ENCODE measurements around the gene ADAMTSL1. TPM values are rescaled to one million over a fixed set of nuclear protein-coding genes. Genes with fewer than 3 reads are reported as not detected.

The ADAMTSL1 gene
- total RNA-seq, 1 donor = 0.10 TPM

DNA sequence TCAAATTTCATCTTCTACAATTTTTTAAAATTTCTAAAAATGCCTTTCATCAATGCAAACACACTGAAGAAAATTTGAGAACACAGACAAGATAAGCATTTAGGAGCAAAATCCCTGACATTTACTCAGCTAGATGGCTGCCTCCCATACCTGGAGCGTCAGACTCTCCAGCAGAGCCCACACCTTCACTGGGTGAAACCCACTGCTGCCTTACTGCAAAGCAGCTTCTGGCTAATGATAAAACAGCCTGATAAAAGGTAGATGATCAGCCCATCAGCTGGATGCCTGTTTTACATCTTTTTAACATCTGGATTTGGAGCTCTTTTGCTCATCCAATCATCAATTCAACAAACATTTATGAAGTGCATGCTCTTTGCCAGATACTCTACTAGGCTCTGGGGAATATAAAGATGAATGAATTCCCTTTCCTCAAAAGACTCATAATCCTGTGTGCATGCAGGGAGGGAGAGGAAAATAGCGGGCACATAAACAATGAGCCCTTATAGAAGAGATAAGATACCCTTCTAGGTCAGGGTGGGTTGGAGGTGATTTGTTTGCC, 287.9 kb downstream of the ADAMTSL1 start:
- Histone ChIP-seq H3K4me3 (ENCODE audit: low read length) (no peak overlapping the region), H3K27me3 (ENCODE audit: insufficient read depth, low read length) (no peaks in the 10 kb centered on the region), H3K4me1 (ENCODE audit: insufficient read depth, low read length) (no peaks in the 10 kb centered on the region), H3K9me3 (ENCODE audit: low read depth, low read length) (no peaks in the 10 kb centered on the region)

DNA sequence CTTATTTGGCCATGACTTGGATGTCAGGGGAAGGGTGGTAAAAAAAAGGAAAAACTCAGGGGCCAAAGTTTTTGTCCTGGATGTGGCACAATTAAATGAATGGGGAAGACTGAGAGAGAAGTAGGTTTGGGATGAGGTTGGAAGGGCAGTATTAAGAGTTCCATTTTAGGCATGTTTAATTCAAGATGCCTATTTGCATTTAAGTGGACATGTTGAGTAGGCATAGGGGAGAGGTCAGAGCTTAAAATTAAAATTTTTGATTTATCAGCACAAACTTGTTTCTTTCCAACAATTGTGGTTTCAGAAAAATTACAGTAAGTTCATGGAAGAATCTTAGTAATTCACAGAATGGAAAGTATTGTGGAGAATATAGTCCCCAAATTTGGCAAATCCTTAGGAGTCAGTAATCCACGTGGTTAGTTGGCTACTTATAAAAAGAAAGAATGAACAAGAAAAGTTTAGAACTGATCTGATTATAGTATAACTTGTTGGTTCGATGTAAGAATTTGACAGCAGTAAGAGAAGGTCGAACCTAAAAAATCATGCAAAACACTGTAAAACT, 293.1 kb downstream of the ADAMTSL1 start:
- H3K27me3 ChIP-seq (ENCODE audit: insufficient read depth, low read length) = no peaks in the 10 kb centered on the region
- no peaks in the 10 kb centered on the region for H3K9me3 ChIP-seq (ENCODE audit: low read depth, low read length)
- no peaks in the 10 kb centered on the region for H3K4me1 ChIP-seq (ENCODE audit: insufficient read depth, low read length)
- H3K4me3 ChIP-seq (ENCODE audit: low read length) = no peak overlapping the region

DNA sequence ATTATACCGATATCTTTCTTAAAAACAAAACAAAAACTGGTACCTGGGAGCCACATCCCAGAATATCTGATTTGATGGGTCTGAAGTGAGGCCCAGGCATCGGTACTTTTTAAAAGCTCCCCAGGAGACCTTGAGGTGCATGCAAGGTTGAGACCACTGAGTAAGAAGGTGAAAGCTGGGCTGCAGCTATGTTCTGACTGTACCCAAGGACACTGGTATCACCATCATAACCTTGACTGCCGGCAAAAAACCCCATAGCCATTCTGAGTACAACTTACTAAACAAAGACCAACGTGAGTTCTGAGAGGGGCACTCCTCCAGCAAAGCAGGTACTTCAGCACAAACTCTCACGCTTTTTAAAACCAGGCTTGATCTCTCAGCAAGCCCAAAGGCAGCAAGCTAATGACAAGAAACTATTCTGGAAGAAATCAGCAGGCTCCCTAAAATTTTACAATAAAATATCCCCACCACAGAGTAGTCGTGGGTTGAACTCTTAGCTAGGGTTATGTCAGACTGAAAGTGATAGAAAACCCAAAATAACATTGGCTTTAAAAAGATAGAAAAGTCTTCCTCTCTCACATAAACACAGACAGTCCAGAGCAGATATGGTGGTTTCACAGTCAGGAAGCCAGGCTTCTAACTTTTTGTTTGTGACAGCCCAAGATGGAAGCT, 295.1 kb downstream of the ADAMTSL1 start:
- Histone ChIP-seq H3K4me3 (ENCODE audit: low read length) (no peak overlapping the region), H3K9me3 (ENCODE audit: low read depth, low read length) (no peaks in the 10 kb centered on the region), H3K27me3 (ENCODE audit: insufficient read depth, low read length) (no peaks in the 10 kb centered on the region), H3K4me1 (ENCODE audit: insufficient read depth, low read length) (no peaks in the 10 kb centered on the region)

DNA sequence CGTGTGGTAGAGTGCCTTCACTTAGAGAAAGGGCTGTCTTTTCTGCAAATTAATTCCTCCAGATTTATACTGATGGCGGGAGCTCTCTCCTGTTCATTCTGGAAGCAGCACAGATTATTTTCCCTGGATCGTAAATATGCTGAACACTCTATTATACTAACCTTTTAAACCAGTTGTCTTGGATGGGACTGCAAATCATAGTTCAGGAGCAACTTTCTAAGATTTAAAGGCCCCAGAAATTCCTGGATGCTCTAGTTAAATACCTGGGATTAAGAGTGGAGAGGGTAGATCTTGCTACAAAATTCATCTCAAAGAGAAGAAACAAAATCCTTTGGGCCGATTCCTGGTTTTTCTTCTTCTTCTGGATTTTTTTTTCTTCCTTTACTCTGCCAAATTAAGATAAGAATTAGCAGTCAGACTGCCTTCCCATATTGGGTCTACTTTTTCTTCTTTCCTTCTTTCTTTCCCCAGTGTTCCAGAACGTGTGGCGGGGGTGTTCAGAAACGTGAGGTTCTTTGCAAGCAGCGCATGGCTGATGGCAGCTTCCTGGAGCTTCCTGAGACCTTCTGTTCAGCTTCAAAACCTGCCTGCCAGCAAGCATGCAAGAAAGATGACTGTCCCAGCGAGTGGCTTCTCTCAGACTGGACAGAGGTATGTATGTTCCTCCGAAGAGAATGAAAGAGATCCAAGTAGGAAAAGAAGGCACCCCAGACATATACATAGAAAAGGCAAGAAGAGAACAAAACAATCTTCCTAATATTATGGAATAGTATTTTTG, 296.4 kb downstream of the ADAMTSL1 start:
- no peaks in the 10 kb centered on the region for H3K4me1 ChIP-seq (ENCODE audit: insufficient read depth, low read length)
- H3K9me3 ChIP-seq (ENCODE audit: low read depth, low read length) = no peaks in the 10 kb centered on the region
- no peak overlapping the region for H3K4me3 ChIP-seq (ENCODE audit: low read length)

DNA sequence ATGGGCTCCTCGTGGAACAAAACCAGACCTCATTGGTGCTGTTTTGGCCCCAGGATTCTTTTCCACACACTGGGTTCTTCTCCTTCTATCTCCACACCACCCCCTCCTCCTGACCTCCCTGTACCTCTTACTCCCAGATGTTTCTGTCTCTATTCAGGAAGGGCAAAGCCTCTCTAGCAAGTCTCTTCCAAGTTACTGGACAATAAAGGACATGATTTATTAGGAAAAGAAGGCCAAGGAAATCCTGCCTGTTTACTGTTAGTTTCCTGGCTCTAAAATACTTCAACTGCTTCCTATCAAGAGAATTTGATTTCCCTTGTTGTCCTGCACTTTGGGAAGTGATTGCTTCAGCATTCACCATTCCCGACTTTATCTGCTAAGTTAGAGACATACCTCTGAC, 297.1 kb downstream of the ADAMTSL1 start:
- H3K27me3 ChIP-seq (ENCODE audit: insufficient read depth, low read length) = no peaks in the 10 kb centered on the region
- no peaks in the 10 kb centered on the region for H3K4me1 ChIP-seq (ENCODE audit: insufficient read depth, low read length)
- no peaks in the 10 kb centered on the region for H3K9me3 ChIP-seq (ENCODE audit: low read depth, low read length)
- H3K4me3 ChIP-seq (ENCODE audit: low read length) = no peak overlapping the region

More for the DNA sequence above, 296.4 kb downstream of the ADAMTSL1 start:
- no peaks in the 10 kb centered on the region for H3K27me3 ChIP-seq (ENCODE audit: insufficient read depth, low read length)

DNA sequence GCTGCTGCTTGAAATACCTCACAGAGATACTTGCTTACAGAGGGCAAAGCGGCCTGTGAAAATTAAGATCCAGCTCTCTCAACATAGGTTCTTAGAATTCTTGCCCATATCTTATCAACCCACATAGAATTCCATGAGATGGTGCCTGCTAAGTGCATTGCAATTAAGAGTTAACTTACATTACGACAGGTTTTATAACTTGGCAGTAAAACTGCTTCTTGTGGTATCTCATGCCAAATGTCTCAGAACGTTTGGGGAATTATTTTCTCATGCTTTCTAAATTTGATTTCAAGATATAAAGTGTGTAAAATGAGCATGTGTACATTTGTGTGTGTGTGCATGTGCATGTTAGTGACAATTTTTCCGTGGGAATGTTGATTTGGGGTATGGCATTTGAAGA, 297.8 kb downstream of the ADAMTSL1 start:
- H3K9me3 ChIP-seq (ENCODE audit: low read depth, low read length) = no peaks in the 10 kb centered on the region
- H3K27me3 ChIP-seq (ENCODE audit: insufficient read depth, low read length) = no peaks in the 10 kb centered on the region
- no peaks in the 10 kb centered on the region for H3K4me1 ChIP-seq (ENCODE audit: insufficient read depth, low read length)
- no peak overlapping the region for H3K4me3 ChIP-seq (ENCODE audit: low read length)

DNA sequence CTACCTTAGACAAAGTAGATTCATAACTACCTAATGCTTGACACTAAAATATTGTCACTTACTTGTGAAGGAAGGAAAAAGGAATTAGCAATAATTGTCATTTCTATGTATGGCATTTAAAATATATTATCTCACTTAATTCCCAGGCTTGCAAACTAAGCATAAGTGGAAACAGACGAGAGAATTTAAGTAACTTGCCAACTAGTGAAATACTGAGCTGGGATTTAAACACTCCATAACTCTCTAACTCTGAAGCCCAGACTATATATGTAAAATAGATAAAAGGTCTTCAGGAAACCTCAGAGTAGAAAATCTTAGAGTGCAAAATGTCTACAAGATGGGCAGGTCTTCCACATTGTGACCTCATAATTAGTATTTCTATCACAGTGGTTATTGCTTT, 301.3 kb downstream of the ADAMTSL1 start:
- Histone ChIP-seq H3K27me3 (ENCODE audit: insufficient read depth, low read length) (no peaks in the 10 kb centered on the region), H3K9me3 (ENCODE audit: low read depth, low read length) (no peaks in the 10 kb centered on the region), H3K4me1 (ENCODE audit: insufficient read depth, low read length) (no peaks in the 10 kb centered on the region), H3K4me3 (ENCODE audit: low read length) (no peak overlapping the region)

DNA sequence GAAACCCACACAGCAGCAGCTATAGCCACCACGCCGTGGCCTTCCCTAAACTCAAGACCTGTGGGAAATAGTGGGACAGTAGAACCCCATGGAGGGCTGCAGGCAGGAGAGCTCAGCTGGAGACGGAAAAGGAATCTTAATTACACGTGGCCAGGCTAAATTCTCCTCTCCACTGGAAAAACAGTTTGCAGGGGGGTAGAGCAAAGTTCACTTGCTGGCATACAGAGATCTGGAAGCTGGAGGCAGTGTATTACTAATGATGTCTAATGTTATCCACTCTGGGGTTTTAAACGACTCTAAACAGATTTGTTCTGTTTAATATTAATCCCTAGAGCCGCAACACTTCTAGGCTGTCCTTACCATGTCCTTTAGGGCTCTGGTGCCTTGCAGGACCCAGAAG, 302.0 kb downstream of the ADAMTSL1 start:
- Histone ChIP-seq H3K27me3 (ENCODE audit: insufficient read depth, low read length) (no peaks in the 10 kb centered on the region), H3K4me1 (ENCODE audit: insufficient read depth, low read length) (no peaks in the 10 kb centered on the region), H3K9me3 (ENCODE audit: low read depth, low read length) (no peaks in the 10 kb centered on the region), H3K4me3 (ENCODE audit: low read length) (no peak overlapping the region)

DNA sequence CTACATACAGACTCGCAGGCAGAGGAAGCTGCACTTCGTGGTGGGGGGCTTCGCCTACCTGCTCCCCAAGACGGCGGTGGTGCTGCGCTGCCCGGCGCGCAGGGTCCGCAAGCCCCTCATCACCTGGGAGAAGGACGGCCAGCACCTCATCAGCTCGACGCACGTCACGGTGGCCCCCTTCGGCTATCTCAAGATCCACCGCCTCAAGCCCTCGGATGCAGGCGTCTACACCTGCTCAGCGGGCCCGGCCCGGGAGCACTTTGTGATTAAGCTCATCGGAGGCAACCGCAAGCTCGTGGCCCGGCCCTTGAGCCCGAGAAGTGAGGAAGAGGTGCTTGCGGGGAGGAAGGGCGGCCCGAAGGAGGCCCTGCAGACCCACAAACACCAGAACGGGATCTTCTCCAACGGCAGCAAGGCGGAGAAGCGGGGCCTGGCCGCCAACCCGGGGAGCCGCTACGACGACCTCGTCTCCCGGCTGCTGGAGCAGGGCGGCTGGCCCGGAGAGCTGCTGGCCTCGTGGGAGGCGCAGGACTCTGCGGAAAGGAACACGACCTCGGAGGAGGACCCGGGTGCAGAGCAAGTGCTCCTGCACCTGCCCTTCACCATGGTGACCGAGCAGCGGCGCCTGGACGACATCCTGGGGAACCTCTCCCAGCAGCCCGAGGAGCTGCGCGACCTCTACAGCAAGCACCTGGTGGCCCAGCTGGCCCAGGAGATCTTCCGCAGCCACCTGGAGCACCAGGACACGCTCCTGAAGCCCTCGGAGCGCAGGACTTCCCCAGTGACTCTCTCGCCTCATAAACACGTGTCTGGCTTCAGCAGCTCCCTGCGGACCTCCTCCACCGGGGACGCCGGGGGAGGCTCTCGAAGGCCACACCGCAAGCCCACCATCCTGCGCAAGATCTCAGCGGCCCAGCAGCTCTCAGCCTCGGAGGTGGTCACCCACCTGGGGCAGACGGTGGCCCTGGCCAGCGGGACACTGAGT, 303.2 kb downstream of the ADAMTSL1 start:
- no peaks in the 10 kb centered on the region for H3K27me3 ChIP-seq (ENCODE audit: insufficient read depth, low read length)
- no peak overlapping the region for H3K4me3 ChIP-seq (ENCODE audit: low read length)
- H3K9me3 ChIP-seq (ENCODE audit: low read depth, low read length) = no peaks in the 10 kb centered on the region
- no peaks in the 10 kb centered on the region for H3K4me1 ChIP-seq (ENCODE audit: insufficient read depth, low read length)

DNA sequence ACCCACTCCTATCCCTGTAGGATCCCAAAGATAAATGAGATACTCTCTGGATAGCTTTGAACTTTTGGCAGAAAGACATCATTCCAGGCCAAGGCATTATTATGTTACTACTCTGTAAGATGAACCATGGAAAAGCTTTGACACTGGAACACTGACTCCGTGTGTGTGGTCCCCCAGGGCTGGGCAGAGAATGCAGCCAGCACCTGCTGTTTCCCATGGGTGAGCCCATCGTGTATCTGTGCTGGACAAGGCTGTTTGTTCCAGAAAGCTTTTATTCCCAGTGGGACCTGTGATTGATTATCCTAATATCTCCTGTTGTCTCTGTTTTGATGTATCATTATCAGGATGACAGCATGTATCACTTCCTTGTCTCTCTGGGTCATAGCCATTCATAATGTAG, 304.2 kb downstream of the ADAMTSL1 start:
- Histone ChIP-seq H3K4me1 (ENCODE audit: insufficient read depth, low read length) (no peaks in the 10 kb centered on the region), H3K27me3 (ENCODE audit: insufficient read depth, low read length) (no peaks in the 10 kb centered on the region), H3K9me3 (ENCODE audit: low read depth, low read length) (no peaks in the 10 kb centered on the region), H3K4me3 (ENCODE audit: low read length) (no peak overlapping the region)

DNA sequence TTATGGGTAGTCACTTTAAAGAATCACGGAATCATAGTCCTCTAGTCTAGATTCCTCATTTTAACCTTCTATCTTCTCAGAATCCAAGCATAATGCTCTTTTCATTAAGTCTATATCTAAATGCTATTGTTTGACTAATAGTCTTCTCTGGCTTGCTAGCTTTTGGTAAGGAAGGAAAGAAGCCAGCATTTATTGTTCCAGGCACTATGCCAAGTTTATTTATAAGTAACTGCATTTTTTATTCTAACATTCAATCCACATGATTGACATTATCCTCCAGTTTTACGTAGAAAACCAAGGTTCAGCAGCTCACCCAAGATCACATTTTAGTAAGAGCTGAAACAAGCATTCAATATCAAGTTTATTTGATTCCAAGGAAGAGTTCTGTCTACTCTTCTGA, 304.9 kb downstream of the ADAMTSL1 start:
- Histone ChIP-seq H3K27me3 (ENCODE audit: insufficient read depth, low read length) (no peaks in the 10 kb centered on the region), H3K9me3 (ENCODE audit: low read depth, low read length) (no peaks in the 10 kb centered on the region), H3K4me1 (ENCODE audit: insufficient read depth, low read length) (no peaks in the 10 kb centered on the region), H3K4me3 (ENCODE audit: low read length) (no peak overlapping the region)

DNA sequence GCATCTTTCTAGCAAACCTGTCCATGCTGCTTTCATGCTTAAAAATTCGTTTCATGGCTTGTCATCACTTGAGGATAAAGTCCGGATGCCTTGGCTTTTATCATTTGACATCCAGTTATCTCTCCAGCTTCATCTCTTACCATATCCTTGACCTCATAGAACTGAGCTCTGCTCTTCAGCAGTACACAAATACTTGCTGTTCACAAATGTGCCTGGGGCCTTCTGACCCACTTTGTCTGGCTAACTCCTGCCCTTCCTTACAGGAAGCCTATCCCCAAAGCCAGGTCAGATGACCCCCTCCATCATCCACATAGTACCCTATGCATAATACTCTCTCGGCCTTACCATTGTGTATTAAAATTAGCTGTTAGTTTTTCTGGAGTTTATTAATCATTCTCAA, 310.0 kb downstream of the ADAMTSL1 start:
- Histone ChIP-seq H3K9me3 (ENCODE audit: low read depth, low read length) (no peaks in the 10 kb centered on the region), H3K27me3 (ENCODE audit: insufficient read depth, low read length) (no peaks in the 10 kb centered on the region), H3K4me3 (ENCODE audit: low read length) (no peak overlapping the region), H3K4me1 (ENCODE audit: insufficient read depth, low read length) (no peaks in the 10 kb centered on the region)

DNA sequence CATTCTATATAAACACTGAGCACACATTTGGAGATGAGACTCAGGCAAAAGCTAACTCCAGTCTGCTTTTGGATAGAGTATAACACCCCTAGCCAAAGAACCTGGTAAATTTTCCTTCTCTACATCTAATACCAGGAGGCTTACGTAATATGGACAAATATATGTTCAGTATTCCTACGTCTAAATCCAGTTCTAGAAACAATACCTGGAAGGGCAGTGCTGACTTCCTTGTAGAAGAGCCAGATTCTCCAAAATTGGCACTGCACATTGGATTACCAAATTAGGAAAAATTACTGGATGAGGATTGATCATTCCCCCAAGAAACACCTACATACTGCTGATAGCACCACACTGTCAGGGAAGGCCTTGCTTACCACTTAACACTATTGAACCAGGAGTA, 311.7 kb downstream of the ADAMTSL1 start:
- Histone ChIP-seq H3K4me3 (ENCODE audit: low read length) (no peak overlapping the region), H3K27me3 (ENCODE audit: insufficient read depth, low read length) (no peaks in the 10 kb centered on the region), H3K4me1 (ENCODE audit: insufficient read depth, low read length) (no peaks in the 10 kb centered on the region), H3K9me3 (ENCODE audit: low read depth, low read length) (no peaks in the 10 kb centered on the region)

DNA sequence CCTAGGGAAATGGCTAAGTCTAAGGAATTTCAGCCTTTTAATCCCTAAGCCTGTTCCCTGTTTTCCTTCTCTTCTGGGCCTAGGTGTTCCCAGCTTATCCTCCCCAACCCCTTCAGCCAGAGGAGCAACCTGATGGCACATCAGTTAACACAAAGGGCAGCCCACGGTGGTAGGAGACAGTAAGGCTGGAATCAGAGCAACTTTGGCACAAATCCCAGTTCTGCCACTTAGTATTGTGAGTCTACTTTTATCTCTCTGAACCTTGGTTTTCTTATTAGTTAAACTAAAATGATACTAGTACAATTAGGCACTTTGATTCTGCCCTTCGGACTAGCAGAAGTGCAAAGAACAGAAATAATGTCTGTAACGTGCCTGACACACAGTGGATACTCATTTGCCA, 312.2 kb downstream of the ADAMTSL1 start:
- no peaks in the 10 kb centered on the region for H3K9me3 ChIP-seq (ENCODE audit: low read depth, low read length)
- no peak overlapping the region for H3K4me3 ChIP-seq (ENCODE audit: low read length)
- no peaks in the 10 kb centered on the region for H3K4me1 ChIP-seq (ENCODE audit: insufficient read depth, low read length)
- no peaks in the 10 kb centered on the region for H3K27me3 ChIP-seq (ENCODE audit: insufficient read depth, low read length)

Measured in mononuclear cell (primary cell).